ENCODE results near the gene ERGIC1. TPM values are rescaled to one million over a fixed set of nuclear protein-coding genes. Genes with fewer than 3 reads are reported as not detected.
A peak's percentile ranks its signal among the peaks of the same experiment; 100 is the strongest.

The ERGIC1 gene
- total RNA-seq, 1 donor from 2014 or later, result 105 TPM

GRCh38 chr5:172956228-172956627 is 122.2 kb downstream of the ERGIC1 start:
- H3K4me1 Mint-ChIP-seq (ENCODE audit: unreplicated experiment), result peaks cover 5% of the 10 kb centered on the region
- no peak for DNase-seq (ENCODE audit: extremely low spot score, unreplicated experiment)
- H3K27me3 Mint-ChIP-seq, result no peaks in the 10 kb centered on the region
- H3K27ac Mint-ChIP-seq, result no peak overlapping the region
- peak overlapping the region; percentile 22 for H3K4me3 Mint-ChIP-seq
- TF ChIP-seq CTCF (conservative IDR thresholded peaks at IDR 0.05), result no peak
- H3K36me3 Mint-ChIP-seq, result peaks cover 3% of the 10 kb centered on the region
- H3K9me3 Mint-ChIP-seq, result no peaks in the 10 kb centered on the region

- DNase-seq (ENCODE audit: extremely low spot score, unreplicated experiment), result no peak
- H3K27me3 Mint-ChIP-seq, result no peaks in the 10 kb centered on the region
- peaks cover 10% of the 10 kb centered on the region for H3K36me3 Mint-ChIP-seq
- H3K27ac Mint-ChIP-seq, result peak overlapping the region; percentile 59
- H3K4me1 Mint-ChIP-seq (ENCODE audit: unreplicated experiment), result peaks cover 11% of the 10 kb centered on the region
- no peaks in the 10 kb centered on the region for H3K9me3 Mint-ChIP-seq
- peak overlapping the region; percentile 77 for H3K4me3 Mint-ChIP-seq
- TF ChIP-seq CTCF (conservative IDR thresholded peaks at IDR 0.05), result no peak
Measured at GRCh38 chr5:172956936-172957335, 122.9 kb downstream of the ERGIC1 start.

GRCh38 chr5:172957458-172957857 is 123.4 kb downstream of the ERGIC1 start:
- no peak for TF ChIP-seq CTCF (conservative IDR thresholded peaks at IDR 0.05)
- H3K27ac Mint-ChIP-seq, result peak overlapping the region; percentile 59
- peaks cover 11% of the 10 kb centered on the region for H3K4me1 Mint-ChIP-seq (ENCODE audit: unreplicated experiment)
- no peaks in the 10 kb centered on the region for H3K27me3 Mint-ChIP-seq
- H3K9me3 Mint-ChIP-seq, result no peaks in the 10 kb centered on the region
- H3K36me3 Mint-ChIP-seq, result peaks cover 8% of the 10 kb centered on the region
- H3K4me3 Mint-ChIP-seq, result peak overlapping the region; percentile 77
- DNase-seq (ENCODE audit: extremely low spot score, unreplicated experiment), result no peak

- peaks cover 11% of the 10 kb centered on the region for H3K4me1 Mint-ChIP-seq (ENCODE audit: unreplicated experiment)
- H3K4me3 Mint-ChIP-seq, result peak overlapping the region; percentile 94
- H3K36me3 Mint-ChIP-seq, result peaks cover 8% of the 10 kb centered on the region
- peak overlapping the region; percentile 99 for H3K27ac Mint-ChIP-seq
- DNase-seq (ENCODE audit: extremely low spot score, unreplicated experiment), result no peak
- TF ChIP-seq CTCF (conservative IDR thresholded peaks at IDR 0.05), result no peak
- H3K9me3 Mint-ChIP-seq, result no peaks in the 10 kb centered on the region
- H3K27me3 Mint-ChIP-seq, result no peaks in the 10 kb centered on the region
Measured at GRCh38 chr5:172958331-172959046, 124.4 kb downstream of the ERGIC1 start.

- H3K4me3 Mint-ChIP-seq, result peak overlapping the region; percentile 94
- TF ChIP-seq CTCF (conservative IDR thresholded peaks at IDR 0.05), result no peak
- H3K36me3 Mint-ChIP-seq, result peaks cover 13% of the 10 kb centered on the region
- H3K4me1 Mint-ChIP-seq (ENCODE audit: unreplicated experiment), result peaks cover 11% of the 10 kb centered on the region
- no peaks in the 10 kb centered on the region for H3K27me3 Mint-ChIP-seq
- no peak for DNase-seq (ENCODE audit: extremely low spot score, unreplicated experiment)
- H3K27ac Mint-ChIP-seq, result peak overlapping the region; percentile 99
- no peaks in the 10 kb centered on the region for H3K9me3 Mint-ChIP-seq
Measured at GRCh38 chr5:172959824-172960799, 126.1 kb downstream of the ERGIC1 start.
